HepG2 (cell line): Measurements from ENCODE around the gene ACACA. TPM values are rescaled to one million over a fixed set of nuclear protein-coding genes. Genes with fewer than 3 reads are reported as not detected.

Source experiments
- ATAC-seq: fragments of 200-7000 bp; cut with Tn5 transposase; 3 replicates; pipeline ENCODE4 v1.9.1; 2020; ENCODE audit warnings: mild to moderate bottlenecking, moderate library complexity
- BruUV-seq: library from RNA; stranded (reverse); fragments of 400-500 nt; replicated peaks from 2 replicates; lab custom pipeline; 2021; lab: Mats Ljungman, UMichigan
- CTCF ChIA-PET: fragments of 300-600 bp; formaldehyde crosslinking; extraction: SDS; loops from one replicate; lab custom pipeline; 2021; ENCODE audit warnings: low total read pairs, inconsistent platforms, low intra/inter-chr PET ratio; lab: Yijun Ruan, JAX
- POLR2A ChIA-PET: fragments of 350-600 bp; sonication (Branson Sonifier 250); formaldehyde crosslinking; loops from one replicate; lab custom pipeline; 2020; ENCODE audit warnings: antibody characterized with exemption, inconsistent platforms; lab: Yijun Ruan, JAX
- DNase-seq: peaks from one replicate; pipeline ENCODE4 v3.0.0-alpha.2; 2015; ENCODE audit warnings: low spot score
- FAIRE-seq: peaks from 3 replicates; lab custom pipeline; 2011; peaks lifted over from hg19 to GRCh38; lab: Jason Lieb, UNC
- H2AFZ ChIP-seq: one replicate; pipeline ENCODE4 v1.6.1; 2011; ENCODE audit warnings: low read length, inconsistent platforms
- H3K27ac ChIP-seq: fragments of 300-600 bp; 3 replicates; pipeline ENCODE4 v1.8.0; 2011; ENCODE audit warnings: mixed run types, mild to moderate bottlenecking, mixed read lengths, low read length, inconsistent platforms; ENCODE audit not compliant: insufficient read depth; ENCODE audit errors: extremely low read length
- H3K27me3 ChIP-seq, 2 experiments: fragments of 200-600 bp in 1 of 2; 2 replicates in 1 of 2; 3 replicates in 1 of 2; pipeline versions ENCODE4 v1.6.0 to v1.8.0; 2011; ENCODE audit warnings: low read length in 2 of 2, mild to moderate bottlenecking in 2 of 2, moderate library complexity in 2 of 2, inconsistent platforms in 1 of 2; ENCODE audit not compliant: insufficient read depth in 2 of 2, control insufficient read depth in 1 of 2
- H3K36me3 ChIP-seq, 2 experiments: fragments of 200-600 bp in 1 of 2; replicated peaks in 1 of 2; 2 replicates in 1 of 2; 3 replicates in 1 of 2; pipeline versions ENCODE4 v1.5.1 to v1.8.0; 2011; ENCODE audit warnings: low read length in 2 of 2, inconsistent platforms in 1 of 2; ENCODE audit not compliant: insufficient read depth in 2 of 2, control insufficient read depth in 1 of 2
- H3K4me1 ChIP-seq: 2 replicates; pipeline ENCODE4 v1.5.1; 2012; ENCODE audit warnings: low read length, inconsistent platforms; ENCODE audit not compliant: insufficient read depth
- H3K4me2 ChIP-seq: 2 replicates; pipeline ENCODE4 v1.6.0; 2011; ENCODE audit warnings: low read depth, low read length, inconsistent platforms
- H3K4me3 ChIP-seq, 3 experiments: fragments of 200-600 bp in 1 of 3; sonication (generic), shearing (Covaris generic) in 1 of 3; replicated peaks in 1 of 3; 2 replicates each; pipeline ENCODE4 v1.5.1; 2011 to 2016; ENCODE audit warnings: low read length in 3 of 3, inconsistent platforms in 2 of 3, low read depth in 2 of 3, mild to moderate bottlenecking in 2 of 3, control low read depth in 1 of 3, mixed read lengths in 1 of 3; ENCODE audit not compliant: insufficient read depth in 1 of 3
- H3K79me2 ChIP-seq: one replicate; pipeline ENCODE4 v1.6.1; 2011; ENCODE audit warnings: low read length, inconsistent platforms; ENCODE audit not compliant: insufficient read depth
- H3K9ac ChIP-seq: 2 replicates; pipeline ENCODE4 v1.6.0; 2011; ENCODE audit warnings: mild to moderate bottlenecking, low read depth, low read length, inconsistent platforms; ENCODE audit not compliant: insufficient read depth
- H3K9me3 ChIP-seq: 2 replicates; pipeline ENCODE4 v1.5.1; 2012; ENCODE audit warnings: mild to moderate bottlenecking, low read length
- H4K20me1 ChIP-seq: 2 replicates; pipeline ENCODE4 v1.6.0; 2011; ENCODE audit warnings: inconsistent platforms, mild to moderate bottlenecking, low read length, moderate library complexity; ENCODE audit not compliant: insufficient read depth
- AKAP8 ChIP-seq: sonication (generic); formaldehyde crosslinking; IDR thresholded peaks from 2 replicates; pipeline ENCODE4 v1.5.1; 2020; ENCODE audit warnings: mild to moderate bottlenecking, missing genetic modification reagents
- ARNTL ChIP-seq: sonication (generic); formaldehyde crosslinking; IDR thresholded peaks from 2 replicates; pipeline ENCODE4 v1.4.0; 2020; ENCODE audit warnings: mild to moderate bottlenecking, missing genetic modification reagents
- ATF1 ChIP-seq: IDR thresholded peaks from 2 replicates; pipeline ENCODE4 v1.6.1; 2016; ENCODE audit warnings: mild to moderate bottlenecking, control low read depth
- HDAC2 ChIP-seq: sonication (generic); formaldehyde crosslinking; IDR thresholded peaks from 2 replicates; pipeline ENCODE4 v1.4.0; 2020; ENCODE audit warnings: missing genetic modification reagents
- KAT7 ChIP-seq: IDR thresholded peaks from 2 replicates; pipeline ENCODE4 v1.6.1; 2018; ENCODE audit warnings: borderline replicate concordance, missing compliant biosample characterization
- KDM4B ChIP-seq: sonication (generic); formaldehyde crosslinking; IDR thresholded peaks from 2 replicates; pipeline ENCODE4 v1.4.0; 2020; ENCODE audit warnings: missing genetic modification reagents
- MBD4 ChIP-seq: IDR thresholded peaks from 2 replicates; pipeline ENCODE4 v1.6.1; 2012; ENCODE audit warnings: low read length, inconsistent platforms, borderline replicate concordance
- MIER2 ChIP-seq: IDR thresholded peaks from 2 replicates; pipeline ENCODE4 v1.6.1; 2016; ENCODE audit warnings: missing biosample characterization, missing genetic modification reagents
- MTA3 ChIP-seq: sonication (generic); formaldehyde crosslinking; IDR thresholded peaks from 2 replicates; pipeline ENCODE4 v1.4.0; 2020; ENCODE audit warnings: missing genetic modification reagents
- NFE2L2 ChIP-seq: fragments of 150-350 bp; IDR thresholded peaks from 2 replicates; pipeline ENCODE4 v1.6.1; 2014; ENCODE audit warnings: low read length
- NPAS2 ChIP-seq: sonication (generic); formaldehyde crosslinking; IDR thresholded peaks from 2 replicates; pipeline ENCODE4 v1.8.0; 2022; ENCODE audit warnings: mild to moderate bottlenecking, missing genetic modification reagents, borderline replicate concordance
- PHB2 ChIP-seq: fragments of 450-650 bp; IDR thresholded peaks from 2 replicates; pipeline ENCODE4 v1.6.1; 2018; ENCODE audit not compliant: partially characterized antibody
- RELA ChIP-seq: sonication (generic); formaldehyde crosslinking; IDR thresholded peaks from 2 replicates; pipeline ENCODE4 v1.4.0; 2020; ENCODE audit warnings: missing genetic modification reagents
- SRF ChIP-seq: IDR thresholded peaks from 2 replicates; pipeline ENCODE4 v1.6.1; 2011; ENCODE audit warnings: mild to moderate bottlenecking, low read depth, low read length, moderate library complexity
- THAP7 ChIP-seq: sonication (generic); formaldehyde crosslinking; IDR thresholded peaks from 2 replicates; pipeline ENCODE4 v1.8.1; 2023; ENCODE audit warnings: mild to moderate bottlenecking, missing genetic modification reagents
- ZNF362 ChIP-seq: sonication (generic); formaldehyde crosslinking; IDR thresholded peaks from 2 replicates; pipeline ENCODE4 v1.4.0; 2020; ENCODE audit warnings: missing genetic modification reagents, mild to moderate bottlenecking, borderline replicate concordance
- ZNF510 ChIP-seq: sonication (generic); formaldehyde crosslinking; IDR thresholded peaks from 2 replicates; pipeline ENCODE4 v1.4.0; 2020; ENCODE audit warnings: low read depth, mild to moderate bottlenecking, missing genetic modification reagents
- ZNF530 ChIP-seq: sonication (generic); formaldehyde crosslinking; IDR thresholded peaks from 2 replicates; pipeline ENCODE4 v1.5.0; 2020; ENCODE audit warnings: low read depth, mild to moderate bottlenecking, missing genetic modification reagents
- ZNF557 ChIP-seq: sonication (generic); formaldehyde crosslinking; IDR thresholded peaks from 2 replicates; pipeline ENCODE4 v1.4.0; 2020; ENCODE audit warnings: missing genetic modification reagents
- ZNF720 ChIP-seq: sonication (generic); formaldehyde crosslinking; IDR thresholded peaks from 2 replicates; pipeline ENCODE4 v1.4.0; 2020; ENCODE audit warnings: missing genetic modification reagents
- ZNF746 ChIP-seq: sonication (generic); formaldehyde crosslinking; IDR thresholded peaks from 2 replicates; pipeline ENCODE4 v1.8.0; 2022; ENCODE audit warnings: mild to moderate bottlenecking, missing genetic modification reagents
- WGBS: methylation state at CpG from one replicate; pipeline ENCODE4 v1.1.6; 2017; ENCODE audit warnings: low lambda C conversion rate; 5-methylcytosine and 5-hydroxymethylcytosine counted together
- in situ Hi-C: cut with HindIII; loops from 2 replicates; pipeline ENCODE4 v1.10.0; 2017; ENCODE audit warnings: low pct_unique_long_range_greater_than_20kb; ENCODE audit not compliant: extremely low pct_ligation_motif_present
- intact Hi-C: fragments of 100-400 bp; cut with micrococcal nuclease; formaldehyde crosslinking; loops from one replicate; pipeline ENCODE4 v1.10.0; 2022; ENCODE audit not compliant: unreplicated experiment
- polyA plus RNA-seq, 8 experiments: library from polyadenylated mRNA; depleted of rRNA in 3 of 8; stranded (reverse) in 7 of 8; unstranded in 1 of 8; fragments of >200 nt; fragmentation: Illumina TruSeq in 4 of 8; extraction: Trizol in 4 of 8; gene quantifications; 2 replicates each; pipeline versions ENCODE4 v1.2.1 to v1.2.3, GENCODE V29; 2011 to 2016; ENCODE audit warnings: low read depth in 4 of 8, missing spikeins in 1 of 8, mixed read lengths in 1 of 8; ENCODE audit not compliant: insufficient read depth in 1 of 8
- total RNA-seq, 5 experiments: library from RNA; depleted of rRNA; stranded (reverse); fragments of >200 nt; fragmentation: Illumina TruSeq; extraction: Trizol; gene quantifications; 2 replicates each; pipeline ENCODE4 v1.2.3, GENCODE V29; 2016; ENCODE audit warnings: low read depth in 1 of 5
- TF ChIP-seq, protein P1 (sequence below): sonication (generic); formaldehyde crosslinking; IDR thresholded peaks from 2 replicates; pipeline ENCODE4 v1.4.0; 2020; ENCODE audit warnings: missing genetic modification reagents

The ACACA gene
- total and polyA plus RNA-seq, 2 of the 13 experiments (the other 11 are each of a cell fraction or from before 2014, with no cell fraction given), result 39.2 to 47.2 TPM

DNA sequence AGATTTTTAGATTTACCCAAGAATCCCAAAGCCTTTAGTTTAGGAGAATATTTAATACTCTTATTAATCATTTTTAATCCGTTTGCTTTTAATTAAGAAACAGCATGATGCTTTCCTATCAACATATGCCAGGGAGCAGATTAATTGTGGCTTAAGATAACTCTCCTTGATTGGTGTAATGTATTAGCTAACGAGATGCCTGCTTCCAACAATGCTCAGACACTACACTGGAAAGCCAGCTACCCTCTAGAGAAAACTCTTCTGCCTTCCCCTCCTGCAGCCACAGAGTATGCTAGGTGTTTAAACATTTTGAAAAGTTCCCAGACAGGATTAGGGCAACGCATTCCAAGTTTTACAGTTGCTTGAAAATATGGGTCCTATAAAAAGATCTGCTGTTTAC is 315.7 kb downstream of the ACACA start (continued):
- TF ChIP-seq, protein P1, sequence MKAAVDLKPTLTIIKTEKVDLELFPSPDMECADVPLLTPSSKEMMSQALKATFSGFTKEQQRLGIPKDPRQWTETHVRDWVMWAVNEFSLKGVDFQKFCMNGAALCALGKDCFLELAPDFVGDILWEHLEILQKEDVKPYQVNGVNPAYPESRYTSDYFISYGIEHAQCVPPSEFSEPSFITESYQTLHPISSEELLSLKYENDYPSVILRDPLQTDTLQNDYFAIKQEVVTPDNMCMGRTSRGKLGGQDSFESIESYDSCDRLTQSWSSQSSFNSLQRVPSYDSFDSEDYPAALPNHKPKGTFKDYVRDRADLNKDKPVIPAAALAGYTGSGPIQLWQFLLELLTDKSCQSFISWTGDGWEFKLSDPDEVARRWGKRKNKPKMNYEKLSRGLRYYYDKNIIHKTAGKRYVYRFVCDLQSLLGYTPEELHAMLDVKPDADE (CRISPR knock-in tag), result no peak
- TF ChIP-seq THAP7 (CRISPR knock-in tag) (no peak), ZNF510 (CRISPR knock-in tag) (no peak), ZNF362 (no peak), ARNTL (no peak), MIER2 (CRISPR knock-in tag) (no peak)

DNA sequence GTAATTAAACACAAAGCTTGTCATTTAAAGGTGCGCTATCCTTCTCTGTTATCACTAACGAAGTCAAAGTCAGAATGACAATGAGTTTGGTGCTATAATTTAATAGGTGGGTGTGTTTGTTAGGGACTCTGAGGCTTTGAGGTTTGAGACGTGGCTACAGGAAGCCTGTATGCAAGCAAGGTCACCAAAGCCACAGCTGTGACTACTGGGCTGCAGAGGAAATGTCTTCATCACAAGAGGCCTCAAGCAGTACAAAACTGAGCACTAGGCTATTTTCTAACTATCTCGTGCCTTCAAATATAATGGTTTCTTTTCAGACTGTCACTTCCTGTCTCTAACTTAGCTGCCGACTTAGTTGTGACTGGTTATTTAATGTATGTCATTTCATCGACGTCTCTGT is 316.7 kb downstream of the ACACA start:
- FAIRE-seq (no peak), ATAC-seq (no peak), DNase-seq (no peak)
- Histone ChIP-seq H3K27me3 (no peaks in the 10 kb centered on the region), H3K27ac (no peak overlapping the region), H3K4me3 (no peak overlapping the region), H3K9me3 (no peaks in the 10 kb centered on the region), H4K20me1 (no peaks in the 10 kb centered on the region), H3K4me2 (no peak overlapping the region), H2AFZ (no peak overlapping the region), H3K9ac (no peak overlapping the region), H3K4me1 (peaks cover 3% of the 10 kb centered on the region), H3K36me3 (peaks cover 17 to 91% of the 10 kb centered on the region in 2 experiments), H3K79me2 (no peaks in the 10 kb centered on the region)
- WGBS, result 97% methylated on average over 7 of the region's 7 CpGs
- in situ Hi-C loops (no loop called here), intact Hi-C loops (no loop called here)
- ChIA-PET POLR2A (no interaction called here), CTCF (no interaction called here)
- BruUV-seq, result no TSS peak
- TF ChIP-seq KAT7 (no peak), RELA (no peak), AKAP8 (no peak), NFE2L2 (no peak), KDM4B (no peak), ZNF557 (no peak), ZNF746 (CRISPR knock-in tag) (no peak), ZNF720 (no peak), MBD4 (no peak), ZNF530 (CRISPR knock-in tag) (no peak), PHB2 (no peak), MTA3 (no peak), ATF1 (CRISPR knock-in tag) (no peak), HDAC2 (no peak), SRF (no peak), NPAS2 (CRISPR knock-in tag) (no peak)
